IPS-NIHi7 (cell line): ENCODE data around the gene SLC6A16.
"Not testable (repeated sequence)": the region's sequence is repeated elsewhere in the genome, so short reads cannot be mapped to it uniquely, and the experiment has no call there.

Experiments
- DNase-seq: peaks from one replicate; pipeline ENCODE4 v3.0.0; 2012; ENCODE audit warnings: mixed read lengths; ENCODE audit errors: extremely low spot score

Gene SLC6A16

GRCh38 chr19:49344505-49345423 lies 19.8 kb upstream of the SLC6A16 start:
- no peak for DNase-seq

GRCh38 chr19:49343123-49343522 lies 18.1 kb upstream of the SLC6A16 start:
- DNase-seq, result no peak

- DNase-seq, result no peak
These were observed 17.3 kb upstream of the SLC6A16 start for GRCh38 chr19:49342291-49342721.

GRCh38 chr19:49340865-49341718 lies 16.1 kb upstream of the SLC6A16 start:
- no peak for DNase-seq

- DNase-seq, result peak; percentile 78
These were observed 15.3 kb upstream of the SLC6A16 start for GRCh38 chr19:49340069-49340864.

- DNase-seq, result peak; percentile 98
These were observed 14.5 kb upstream of the SLC6A16 start for GRCh38 chr19:49339301-49340068.

GRCh38 chr19:49338691-49339300 lies 13.8 kb upstream of the SLC6A16 start:
- DNase-seq, result peak; percentile 97

GRCh38 chr19:49338023-49338677 lies 13.2 kb upstream of the SLC6A16 start:
- DNase-seq, result peak; percentile 70

- no peak for DNase-seq
These were observed 12.5 kb upstream of the SLC6A16 start for GRCh38 chr19:49337267-49338022.

GRCh38 chr19:49336482-49337266 lies 11.7 kb upstream of the SLC6A16 start:
- DNase-seq, result no peak

- DNase-seq, result no peak
These were observed 10.9 kb upstream of the SLC6A16 start for GRCh38 chr19:49335784-49336481.

GRCh38 chr19:49335071-49335783 lies 10.2 kb upstream of the SLC6A16 start, which contains the start of gene CD37:
Gene CD37, plus strand, starts transcription at chr19:49335406. Its CDS starts 135 bp downstream, at chr19:49335541.
- DNase-seq, result no peak

- DNase-seq, result no peak
These were observed 8.9 kb upstream of the SLC6A16 start for GRCh38 chr19:49333811-49334288.

- DNase-seq, result no peak
These were observed 8.4 kb upstream of the SLC6A16 start for GRCh38 chr19:49333418-49333805.

- DNase-seq, result not testable (repeated sequence)
These were observed 7.9 kb upstream of the SLC6A16 start for GRCh38 chr19:49332691-49333417.

GRCh38 chr19:49331616-49332055 lies 6.6 kb upstream of the SLC6A16 start:
- peak; percentile 72 for DNase-seq
